ENCODE measurements around the gene KCNJ9.

DNA sequence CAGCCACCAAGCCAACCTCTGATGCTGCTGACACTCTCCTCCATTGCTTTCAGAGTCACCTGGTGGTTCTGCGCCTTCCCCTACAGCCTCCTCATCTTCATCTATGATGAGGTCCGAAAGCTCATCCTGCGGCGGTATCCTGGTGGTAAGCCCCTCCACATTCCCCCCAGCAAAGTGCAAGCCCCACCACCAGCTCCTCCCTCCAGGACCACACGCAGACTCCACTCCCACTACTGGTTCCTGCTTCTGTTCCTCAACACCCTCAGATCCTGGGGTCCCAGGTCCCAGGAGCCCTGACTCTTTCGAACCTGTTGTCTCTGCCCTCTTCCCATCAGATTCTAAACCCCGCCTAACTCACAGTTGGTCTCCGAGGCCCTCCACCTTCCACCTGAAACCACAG is 58.5 kb downstream of the KCNJ9 start:
- no peak for TF ChIP-seq POLR2A (IDR thresholded peaks at IDR 0.05; ENCODE audit: low read length)
- no peak for TF ChIP-seq GATA1 (IDR thresholded peaks at IDR 0.05; ENCODE audit: low read depth, low read length)
